Measurements from ENCODE around the gene CACNB3.
"Not testable (repeated sequence)": the region's sequence is repeated elsewhere in the genome, so short reads cannot be mapped to it uniquely, and the experiment has no call there.

The CACNB3 gene

GRCh38 chr12:48827026-48827425, 8.7 kb downstream of the CACNB3 start:
- peaks cover 8 to 9% of the 10 kb centered on the region in 2 donors for H3K4me1 ChIP-seq (ENCODE audit: control insufficient read depth in 1 of 2, insufficient read depth in 2 of 2, low read length in 2 of 2)
- no peak overlapping the region for H3K4me3 ChIP-seq (ENCODE audit: low read depth in 1 of 2, low read length in 2 of 2)
- no peaks in the 10 kb centered on the region for H3K9me3 ChIP-seq (ENCODE audit: control insufficient read depth in 1 of 2, low read length in 2 of 2)
- no peaks in the 10 kb centered on the region for H3K27me3 ChIP-seq (ENCODE audit: control insufficient read depth in 1 of 2, insufficient read depth in 2 of 2, low read length in 2 of 2)
- H3K36me3 ChIP-seq (ENCODE audit: control insufficient read depth in 1 of 2, insufficient read depth in 2 of 2, low read length in 2 of 2) = peaks cover 45 to 73% of the 10 kb centered on the region in 2 donors
- H3K27ac ChIP-seq (ENCODE audit: low read depth, low read length) = no peak overlapping the region
- H3K9ac ChIP-seq (ENCODE audit: low read depth in 1 of 2, low read length in 2 of 2) = no peak overlapping the region

DNA sequence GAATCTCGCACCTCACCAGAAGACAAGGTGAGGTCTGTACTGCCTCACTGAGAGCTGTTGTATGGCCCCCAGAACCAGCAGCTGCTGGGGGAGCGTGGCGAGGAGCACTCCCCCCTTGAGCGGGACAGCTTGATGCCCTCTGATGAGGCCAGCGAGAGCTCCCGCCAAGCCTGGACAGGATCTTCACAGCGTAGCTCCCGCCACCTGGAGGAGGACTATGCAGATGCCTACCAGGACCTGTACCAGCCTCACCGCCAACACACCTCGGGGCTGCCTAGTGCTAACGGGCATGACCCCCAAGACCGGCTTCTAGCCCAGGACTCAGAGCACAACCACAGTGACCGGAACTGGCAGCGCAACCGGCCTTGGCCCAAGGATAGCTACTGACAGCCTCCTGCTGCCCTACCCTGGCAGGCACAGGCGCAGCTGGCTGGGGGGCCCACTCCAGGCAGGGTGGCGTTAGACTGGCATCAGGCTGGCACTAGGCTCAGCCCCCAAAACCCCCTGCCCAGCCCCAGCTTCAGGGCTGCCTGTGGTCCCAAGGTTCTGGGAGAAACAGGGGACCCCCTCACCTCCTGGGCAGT, 9.3 kb downstream of the CACNB3 start:
- H3K27me3 ChIP-seq (ENCODE audit: control insufficient read depth in 1 of 2, insufficient read depth in 2 of 2, low read length in 2 of 2) = no peaks in the 10 kb centered on the region
- peaks cover 51 to 79% of the 10 kb centered on the region in 2 donors for H3K36me3 ChIP-seq (ENCODE audit: control insufficient read depth in 1 of 2, insufficient read depth in 2 of 2, low read length in 2 of 2)
- peaks cover 2 to 5% of the 10 kb centered on the region in 2 donors for H3K4me1 ChIP-seq (ENCODE audit: control insufficient read depth in 1 of 2, insufficient read depth in 2 of 2, low read length in 2 of 2)
- no peak overlapping the region for H3K4me3 ChIP-seq (ENCODE audit: low read depth in 1 of 2, low read length in 2 of 2)
- no peaks in the 10 kb centered on the region for H3K9me3 ChIP-seq (ENCODE audit: control insufficient read depth in 1 of 2, low read length in 2 of 2)
- no peak overlapping the region for H3K9ac ChIP-seq (ENCODE audit: low read depth in 1 of 2, low read length in 2 of 2)
- H3K27ac ChIP-seq (ENCODE audit: low read depth, low read length) = no peak overlapping the region

DNA sequence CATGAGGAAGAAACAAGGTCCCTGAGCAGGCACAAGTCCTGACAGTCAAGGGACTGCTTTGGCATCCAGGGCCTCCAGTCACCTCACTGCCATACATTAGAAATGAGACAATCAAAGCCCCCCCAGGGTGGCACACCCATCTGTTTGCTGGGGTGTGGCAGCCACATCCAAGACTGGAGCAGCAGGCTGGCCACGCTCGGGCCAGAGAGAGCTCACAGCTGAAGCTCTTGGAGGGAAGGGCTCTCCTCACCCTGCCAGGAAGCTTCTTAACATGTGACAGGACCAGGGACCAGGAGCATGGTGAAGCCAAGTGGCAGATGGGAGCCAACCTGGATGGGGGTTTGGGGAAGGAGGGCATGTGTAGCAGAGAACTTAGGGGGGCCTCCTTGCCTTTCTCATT, 10.0 kb downstream of the CACNB3 start:
- no peaks in the 10 kb centered on the region for H3K9me3 ChIP-seq (ENCODE audit: control insufficient read depth in 1 of 2, low read length in 2 of 2)
- no peak overlapping the region for H3K9ac ChIP-seq (ENCODE audit: low read depth in 1 of 2, low read length in 2 of 2)
- no peaks in the 10 kb centered on the region for H3K4me1 ChIP-seq (ENCODE audit: control insufficient read depth in 1 of 2, insufficient read depth in 2 of 2, low read length in 2 of 2)
- H3K4me3 ChIP-seq (ENCODE audit: low read depth in 1 of 2, low read length in 2 of 2) = no peak overlapping the region
- no peaks in the 10 kb centered on the region for H3K27me3 ChIP-seq (ENCODE audit: control insufficient read depth in 1 of 2, insufficient read depth in 2 of 2, low read length in 2 of 2)
- H3K27ac ChIP-seq (ENCODE audit: low read depth, low read length) = no peak overlapping the region
- peaks cover 58 to 84% of the 10 kb centered on the region in 2 donors for H3K36me3 ChIP-seq (ENCODE audit: control insufficient read depth in 1 of 2, insufficient read depth in 2 of 2, low read length in 2 of 2)

DNA sequence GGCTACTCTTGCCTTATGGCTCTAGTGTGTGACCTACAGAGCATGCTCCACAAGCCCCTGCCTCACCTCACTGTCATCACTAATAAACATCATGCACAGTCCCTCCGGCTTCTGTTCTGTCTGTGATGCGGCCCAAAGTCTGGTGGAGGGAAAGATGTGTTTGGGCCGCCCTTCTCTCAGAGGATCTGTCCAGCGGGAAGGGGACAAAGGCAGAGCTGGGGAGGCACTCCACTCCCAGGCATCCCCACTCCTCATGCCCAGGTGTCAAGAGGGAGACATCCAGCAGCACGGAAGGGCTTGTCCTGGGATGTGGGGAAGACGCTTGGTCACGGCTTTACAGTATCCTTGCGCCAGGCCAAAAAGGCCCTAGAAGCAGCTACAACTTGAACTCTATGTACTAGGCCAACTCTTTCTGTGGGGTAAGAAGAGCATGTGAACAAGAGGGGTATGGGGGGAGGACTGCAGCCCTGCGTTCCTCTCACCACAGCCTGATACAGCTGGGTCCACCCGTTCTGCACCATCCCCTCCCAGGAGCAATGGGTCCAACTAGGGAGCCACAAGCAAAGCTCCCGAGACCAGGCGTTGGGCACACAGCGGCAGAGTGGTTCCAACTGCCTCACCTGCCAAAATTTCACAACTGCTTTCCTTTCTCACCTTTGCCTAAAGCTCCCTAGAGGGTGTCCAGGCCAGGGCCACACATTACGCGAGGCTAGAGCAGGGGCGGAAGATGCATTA, 10.7 kb downstream of the CACNB3 start:
- H3K27ac ChIP-seq (ENCODE audit: low read depth, low read length) = no peak overlapping the region
- no peaks in the 10 kb centered on the region for H3K9me3 ChIP-seq (ENCODE audit: control insufficient read depth in 1 of 2, low read length in 2 of 2)
- H3K27me3 ChIP-seq (ENCODE audit: control insufficient read depth in 1 of 2, insufficient read depth in 2 of 2, low read length in 2 of 2) = no peaks in the 10 kb centered on the region
- no peak overlapping the region for H3K9ac ChIP-seq (ENCODE audit: low read depth in 1 of 2, low read length in 2 of 2)
- H3K36me3 ChIP-seq (ENCODE audit: control insufficient read depth in 1 of 2, insufficient read depth in 2 of 2, low read length in 2 of 2) = peaks cover 64 to 89% of the 10 kb centered on the region in 2 donors
- H3K4me1 ChIP-seq (ENCODE audit: control insufficient read depth in 1 of 2, insufficient read depth in 2 of 2, low read length in 2 of 2) = no peaks in the 10 kb centered on the region
- H3K4me3 ChIP-seq (ENCODE audit: low read depth in 1 of 2, low read length in 2 of 2) = no peak overlapping the region

GRCh38 chr12:48831257-48831656, 13.0 kb downstream of the CACNB3 start:
- H3K27ac ChIP-seq (ENCODE audit: low read depth, low read length) = no peak overlapping the region
- H3K4me1 ChIP-seq (ENCODE audit: control insufficient read depth in 1 of 2, insufficient read depth in 2 of 2, low read length in 2 of 2) = no peaks in the 10 kb centered on the region
- H3K4me3 ChIP-seq (ENCODE audit: low read depth in 1 of 2, low read length in 2 of 2) = no peak overlapping the region
- no peaks in the 10 kb centered on the region for H3K9me3 ChIP-seq (ENCODE audit: control insufficient read depth in 1 of 2, low read length in 2 of 2)
- no peaks in the 10 kb centered on the region for H3K27me3 ChIP-seq (ENCODE audit: control insufficient read depth in 1 of 2, insufficient read depth in 2 of 2, low read length in 2 of 2)
- H3K9ac ChIP-seq (ENCODE audit: low read depth in 1 of 2, low read length in 2 of 2) = no peak overlapping the region
- peaks cover 71 to 87% of the 10 kb centered on the region in 2 donors for H3K36me3 ChIP-seq (ENCODE audit: control insufficient read depth in 1 of 2, insufficient read depth in 2 of 2, low read length in 2 of 2)

DNA sequence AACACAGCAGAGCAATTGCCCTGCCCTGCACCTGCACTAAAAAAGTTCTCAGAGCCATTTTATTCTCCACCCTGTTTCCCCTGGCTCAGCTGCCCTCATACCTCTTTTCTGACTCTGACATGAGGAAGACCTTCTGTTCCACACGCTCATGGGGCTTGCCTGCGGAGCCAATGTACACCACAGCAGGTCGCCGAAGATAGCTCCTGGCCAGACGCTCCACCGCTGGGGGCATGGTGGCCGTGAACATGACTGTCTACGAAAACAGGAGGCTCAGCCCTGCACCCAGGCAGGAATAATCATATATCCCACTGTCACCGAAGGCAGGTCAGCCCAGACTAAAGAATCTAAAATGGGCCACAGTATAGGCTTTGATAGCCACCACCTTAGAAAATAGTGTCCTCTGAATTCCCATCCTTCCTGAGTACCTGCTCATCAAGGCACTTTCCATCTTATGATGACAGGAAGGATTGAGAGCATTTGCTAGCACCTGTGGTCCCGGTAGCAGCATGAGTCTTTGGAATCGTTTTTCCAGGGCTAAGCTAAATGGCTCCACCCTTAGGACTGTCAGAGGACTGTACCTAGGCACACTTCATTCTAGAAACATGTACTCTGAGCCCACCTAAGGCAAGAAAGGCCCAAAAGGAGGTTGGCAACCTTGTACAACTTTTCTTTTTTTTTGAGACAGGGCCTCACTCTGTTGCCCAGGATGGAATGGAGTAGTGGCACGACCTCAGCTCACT, 14.2 kb downstream of the CACNB3 start:
- H3K27ac ChIP-seq (ENCODE audit: low read depth, low read length) = no peak overlapping the region
- H3K36me3 ChIP-seq (ENCODE audit: control insufficient read depth in 1 of 2, insufficient read depth in 2 of 2, low read length in 2 of 2) = peaks cover 76 to 87% of the 10 kb centered on the region in 2 donors
- no peak overlapping the region for H3K9ac ChIP-seq (ENCODE audit: low read depth in 1 of 2, low read length in 2 of 2)
- no peaks in the 10 kb centered on the region for H3K27me3 ChIP-seq (ENCODE audit: control insufficient read depth in 1 of 2, insufficient read depth in 2 of 2, low read length in 2 of 2)
- no peaks in the 10 kb centered on the region for H3K9me3 ChIP-seq (ENCODE audit: control insufficient read depth in 1 of 2, low read length in 2 of 2)
- H3K4me1 ChIP-seq (ENCODE audit: control insufficient read depth in 1 of 2, insufficient read depth in 2 of 2, low read length in 2 of 2) = no peaks in the 10 kb centered on the region
- H3K4me3 ChIP-seq (ENCODE audit: low read depth in 1 of 2, low read length in 2 of 2) = no peak overlapping the region

DNA sequence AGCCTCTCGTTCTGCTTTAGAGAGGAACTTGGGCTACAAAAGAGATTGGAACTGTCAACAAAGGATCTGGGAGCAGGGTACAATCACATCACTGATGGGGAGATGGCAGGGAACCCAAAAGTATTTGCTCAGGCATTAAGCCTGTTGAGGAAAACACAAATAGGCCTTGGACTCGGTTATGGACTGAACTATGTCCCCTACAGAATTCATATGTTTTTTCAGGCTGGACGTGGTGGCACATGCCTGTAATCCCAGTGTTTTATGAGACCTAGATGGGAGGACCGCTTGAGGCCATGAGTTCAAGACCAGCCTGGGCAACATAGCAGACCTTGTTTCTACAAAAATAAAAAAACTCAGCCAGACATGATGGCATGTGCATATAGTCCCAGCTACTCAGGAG, 19.8 kb downstream of the CACNB3 start:
- Histone ChIP-seq H3K27me3 (ENCODE audit: control insufficient read depth in 1 of 2, insufficient read depth in 2 of 2, low read length in 2 of 2) (no peaks in the 10 kb centered on the region), H3K4me3 (ENCODE audit: low read depth in 1 of 2, low read length in 2 of 2) (no peak overlapping the region), H3K27ac (ENCODE audit: low read depth, low read length) (no peak overlapping the region), H3K4me1 (ENCODE audit: control insufficient read depth in 1 of 2, insufficient read depth in 2 of 2, low read length in 2 of 2) (no peaks in the 10 kb centered on the region), H3K36me3 (ENCODE audit: control insufficient read depth in 1 of 2, insufficient read depth in 2 of 2, low read length in 2 of 2) (peaks cover 48 to 68% of the 10 kb centered on the region in 2 donors), H3K9me3 (ENCODE audit: control insufficient read depth in 1 of 2, low read length in 2 of 2) (no peaks in the 10 kb centered on the region), H3K9ac (ENCODE audit: low read depth in 1 of 2, low read length in 2 of 2) (no peak overlapping the region)

- not testable (repeated sequence) for H3K4me1 ChIP-seq (ENCODE audit: control insufficient read depth in 1 of 2, insufficient read depth in 2 of 2, low read length in 2 of 2); H3K27me3 ChIP-seq (ENCODE audit: control insufficient read depth in 1 of 2, insufficient read depth in 2 of 2, low read length in 2 of 2); H3K4me3 ChIP-seq (ENCODE audit: low read depth in 1 of 2, low read length in 2 of 2); H3K27ac ChIP-seq (ENCODE audit: low read depth, low read length); H3K9ac ChIP-seq (ENCODE audit: low read depth in 1 of 2, low read length in 2 of 2); H3K9me3 ChIP-seq (ENCODE audit: control insufficient read depth in 1 of 2, low read length in 2 of 2)
- peaks cover 37 to 62% of the 10 kb centered on the region in 2 donors for H3K36me3 ChIP-seq (ENCODE audit: control insufficient read depth in 1 of 2, insufficient read depth in 2 of 2, low read length in 2 of 2)
These were observed 23.7 kb downstream of the CACNB3 start for GRCh38 chr12:48842021-48842420.

DNA sequence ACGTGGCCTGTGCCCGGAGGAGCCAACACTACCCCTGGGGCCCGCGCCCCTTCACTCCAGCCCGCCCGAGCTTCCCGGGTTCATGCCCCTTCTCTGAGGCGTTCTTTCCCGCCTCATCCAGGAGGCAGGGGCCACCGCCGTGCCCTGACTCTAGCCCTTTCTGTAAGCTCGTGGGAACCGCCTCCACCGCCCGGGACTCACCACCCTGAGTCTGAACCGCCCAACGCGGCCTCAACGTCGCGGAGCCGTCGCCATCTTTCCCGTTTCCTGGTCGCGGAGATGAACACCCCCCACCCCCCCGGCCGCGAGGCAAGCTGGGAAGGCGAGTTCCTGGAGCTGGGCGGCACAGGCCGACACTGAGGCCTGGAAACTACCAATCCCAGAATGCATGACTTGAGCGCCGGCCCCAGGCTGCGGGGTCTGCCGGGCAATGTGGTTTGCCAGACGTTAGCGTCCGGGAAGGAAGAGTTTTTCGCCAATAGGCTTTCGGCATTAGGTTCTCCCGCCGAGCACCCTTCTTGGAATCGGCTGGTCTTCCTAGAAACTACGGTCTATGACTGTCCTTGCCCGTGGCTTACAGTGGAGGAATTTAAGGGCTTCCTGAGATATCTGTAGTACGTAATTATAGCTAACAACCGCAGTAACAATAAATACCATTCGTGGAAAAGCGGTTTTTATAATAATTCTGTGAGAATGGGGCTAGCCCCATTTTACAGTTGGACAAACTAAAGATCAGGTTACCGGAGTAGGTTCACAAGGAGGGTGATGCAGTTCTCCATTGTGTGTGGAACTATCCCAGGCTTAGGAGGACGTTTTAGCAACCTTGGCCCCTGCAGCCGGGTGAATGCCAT, 33.8 kb downstream of the CACNB3 start, which contains the start of gene DDX23:
DDX23 (minus strand) TSS at position 281 of the 851 bp plus-strand sequence. CDS start 6,381 bp downstream, outside the sequence.
- Histone ChIP-seq H3K36me3 (ENCODE audit: control insufficient read depth in 1 of 2, insufficient read depth in 2 of 2, low read length in 2 of 2) (peaks cover 0 to 3% of the 10 kb centered on the region in 2 donors), H3K4me3 (ENCODE audit: low read depth in 1 of 2, low read length in 2 of 2) (peak within 1 kb of the TSS; percentile 83 to 96), H3K9me3 (ENCODE audit: control insufficient read depth in 1 of 2, low read length in 2 of 2) (no peaks in the 10 kb centered on the region), H3K4me1 (ENCODE audit: control insufficient read depth in 1 of 2, insufficient read depth in 2 of 2, low read length in 2 of 2) (peaks cover 18 to 20% of the 10 kb centered on the region in 2 donors), H3K27me3 (ENCODE audit: control insufficient read depth in 1 of 2, insufficient read depth in 2 of 2, low read length in 2 of 2) (no peaks in the 10 kb centered on the region), H3K27ac (ENCODE audit: low read depth, low read length) (peak within 1 kb of the TSS; percentile 58), H3K9ac (ENCODE audit: low read depth in 1 of 2, low read length in 2 of 2) (peak within 1 kb of the TSS; percentile 80 to 94)
